Neuronal stem cell (in vitro differentiated cells): Measurements from ENCODE around the gene GLTPD2.
A peak's percentile ranks its signal among the peaks of the same experiment; 100 is the strongest.

Experiments
- DNase-seq: peaks from one replicate; pipeline ENCODE4 v3.0.0-alpha.2; 2013; ENCODE audit warnings: low spot score
- H2AFZ ChIP-seq: one replicate; pipeline ENCODE4 v1.6.1; 2013; ENCODE audit warnings: mild to moderate bottlenecking, low read length, inconsistent platforms
- H2AK5ac ChIP-seq: 2 replicates; pipeline ENCODE4 v1.6.1; 2013; ENCODE audit warnings: low read depth, mild to moderate bottlenecking, inconsistent platforms, low read length, moderate library complexity, mixed read lengths
- H2BK120ac ChIP-seq: 2 replicates; pipeline ENCODE4 v1.6.1; 2013; ENCODE audit warnings: low read depth, mild to moderate bottlenecking, inconsistent platforms, low read length, moderate library complexity, mixed read lengths
- H2BK12ac ChIP-seq: one replicate; pipeline ENCODE4 v1.6.1; 2013; ENCODE audit warnings: low read length, inconsistent platforms
- H2BK15ac ChIP-seq: 2 replicates; pipeline ENCODE4 v1.6.1; 2013; ENCODE audit warnings: mild to moderate bottlenecking, low read length, inconsistent platforms, mixed read lengths
- H2BK5ac ChIP-seq: one replicate; pipeline ENCODE4 v1.6.1; 2013; ENCODE audit warnings: inconsistent platforms, mild to moderate bottlenecking, low read length, moderate library complexity
- H3K14ac ChIP-seq: one replicate; pipeline ENCODE4 v1.6.1; 2013; ENCODE audit warnings: low read length, inconsistent platforms
- H3K18ac ChIP-seq: 2 replicates; pipeline ENCODE4 v1.6.1; 2013; ENCODE audit warnings: low read length, inconsistent platforms
- H3K23ac ChIP-seq: 2 replicates; pipeline ENCODE4 v1.6.1; 2013; ENCODE audit warnings: low read depth, mild to moderate bottlenecking, mixed read lengths, low read length, inconsistent platforms; ENCODE audit not compliant: poor library complexity
- H3K27ac ChIP-seq: replicated peaks from 3 replicates; pipeline ENCODE4 v1.5.1; 2013; ENCODE audit warnings: low read length, inconsistent platforms
- H3K27me3 ChIP-seq, 3 experiments: 2 replicates each; pipeline ENCODE4 v1.6.1; 2013; ENCODE audit warnings: low read length in 3 of 3, mild to moderate bottlenecking in 2 of 3, inconsistent platforms in 1 of 3, low read depth in 1 of 3, mixed read lengths in 1 of 3, moderate library complexity in 1 of 3; ENCODE audit not compliant: control insufficient read depth in 3 of 3, insufficient read depth in 3 of 3
- H3K36me3 ChIP-seq, 2 donors: replicated peaks in 1 of 2; 2 replicates each; pipeline ENCODE4 v1.6.1; 2013; ENCODE audit warnings: low read length in 2 of 2; ENCODE audit not compliant: control insufficient read depth in 2 of 2, insufficient read depth in 2 of 2
- H3K4ac ChIP-seq: 2 replicates; pipeline ENCODE4 v1.6.1; 2013; ENCODE audit warnings: inconsistent platforms, mild to moderate bottlenecking, low read length, moderate library complexity
- H3K4me1 ChIP-seq, 2 donors: 1 replicate in 1 of 2; 2 replicates in 1 of 2; pipeline ENCODE4 v1.6.1; 2013; ENCODE audit warnings: low read length in 2 of 2, low read depth in 1 of 2; ENCODE audit not compliant: control insufficient read depth in 2 of 2, insufficient read depth in 1 of 2
- H3K4me2 ChIP-seq: one replicate; pipeline ENCODE4 v1.6.1; 2013; ENCODE audit warnings: mild to moderate bottlenecking, low read length, inconsistent platforms; ENCODE audit not compliant: insufficient read depth, poor library complexity, severe bottlenecking
- H3K4me3 ChIP-seq, 2 donors: 2 replicates each; pipeline ENCODE4 v1.5.1; 2013; ENCODE audit warnings: low read length in 2 of 2, mild to moderate bottlenecking in 2 of 2, inconsistent platforms in 1 of 2, moderate library complexity in 1 of 2
- H3K79me1 ChIP-seq: one replicate; pipeline ENCODE4 v1.6.1; 2013; ENCODE audit warnings: low read depth, mild to moderate bottlenecking, inconsistent platforms, low read length, moderate library complexity
- H3K9ac ChIP-seq: one replicate; pipeline ENCODE4 v1.6.1; 2013; ENCODE audit warnings: mild to moderate bottlenecking, low read depth, low read length, inconsistent platforms; ENCODE audit not compliant: poor library complexity
- H3K9me3 ChIP-seq, 2 donors: replicated peaks in 1 of 2; 2 replicates each; pipeline versions ENCODE3 to v1.6.1; 2013; ENCODE audit warnings: low read length in 2 of 2, mild to moderate bottlenecking in 2 of 2, inconsistent platforms in 1 of 2, low read depth in 1 of 2, mixed read lengths in 1 of 2, moderate library complexity in 1 of 2; ENCODE audit not compliant: control insufficient read depth in 2 of 2, insufficient read depth in 1 of 2
- H4K8ac ChIP-seq: one replicate; pipeline ENCODE4 v1.6.1; 2013; ENCODE audit warnings: low read depth, mild to moderate bottlenecking, inconsistent platforms, low read length, moderate library complexity
- H4K91ac ChIP-seq: one replicate; pipeline ENCODE4 v1.6.1; 2013; ENCODE audit warnings: low read length, low read depth, mild to moderate bottlenecking, inconsistent platforms; ENCODE audit not compliant: poor library complexity
- WGBS, 2 donors: extraction: QIAGEN DNeasy Blood & Tissue Kit; methylation state at CpG; one replicate each; pipeline ENCODE4 v1.1.7; 2013; ENCODE audit warnings: missing lambda C conversion rate in 2 of 2, mixed read lengths in 1 of 2; ENCODE audit not compliant: insufficient read length in 2 of 2, insufficient replicate concordance in 1 of 2; ENCODE audit errors: extremely low coverage in 2 of 2; 5-methylcytosine and 5-hydroxymethylcytosine counted together

Gene GLTPD2

DNA sequence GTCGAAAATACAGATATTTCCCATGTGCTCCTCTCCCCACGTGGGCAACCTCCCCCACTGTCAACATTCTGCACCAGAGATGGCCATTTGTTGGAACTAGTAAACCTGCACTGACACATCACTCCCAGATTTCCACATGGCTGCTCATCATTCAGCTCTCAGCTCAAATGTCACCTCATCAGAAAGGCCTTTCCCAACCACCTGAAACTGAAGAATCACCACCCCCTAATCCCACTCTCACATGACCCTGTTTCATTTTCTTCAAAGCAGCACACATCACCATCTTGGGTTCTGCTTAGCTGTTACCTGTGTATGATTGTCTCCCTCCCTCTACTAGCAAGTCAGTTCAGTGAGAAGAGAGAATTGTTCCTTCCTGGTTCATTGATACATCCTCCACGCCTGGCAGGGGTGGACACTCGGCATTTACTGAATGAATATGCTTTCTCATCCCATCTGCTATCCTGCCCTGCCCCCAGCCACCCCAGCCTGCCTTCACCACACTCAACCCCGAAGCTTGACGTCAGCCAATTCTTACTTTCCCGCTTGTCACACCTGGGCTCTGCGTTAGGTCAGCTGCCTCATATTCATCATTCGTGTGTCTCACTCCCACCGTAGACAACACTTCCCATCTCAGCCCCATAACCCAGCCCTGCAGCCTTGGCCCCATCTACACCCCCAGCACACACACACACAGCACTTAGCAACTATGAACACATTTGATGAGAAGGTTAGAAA lies 11.9 kb downstream of the GLTPD2 start:
- H4K91ac ChIP-seq, result no peak overlapping the region
- H3K23ac ChIP-seq, result no peak overlapping the region
- no peak overlapping the region for H3K27ac ChIP-seq
- no peak overlapping the region for H3K4ac ChIP-seq
- no peak overlapping the region for H4K8ac ChIP-seq
- H3K9me3 ChIP-seq, result no peaks in the 10 kb centered on the region
- peak overlapping the region in 1 of 2 donors; percentile 9 for H3K4me3 ChIP-seq
- H3K4me1 ChIP-seq, result peaks cover 4 to 6% of the 10 kb centered on the region in 2 donors
- no CpG with 5 or more reads among the region's 10 CpGs for WGBS, 2 donors
- H3K18ac ChIP-seq, result no peak overlapping the region
- H3K36me3 ChIP-seq, result peaks cover 18 to 26% of the 10 kb centered on the region in 2 donors
- H3K79me1 ChIP-seq, result peaks cover 13% of the 10 kb centered on the region
- H2BK120ac ChIP-seq, result no peak overlapping the region
- no peak overlapping the region for H2BK12ac ChIP-seq
- no peak overlapping the region for H3K4me2 ChIP-seq
- H2AK5ac ChIP-seq, result no peak overlapping the region
- no peak overlapping the region for H3K14ac ChIP-seq
- H2AFZ ChIP-seq, result no peak overlapping the region
- H3K27me3 ChIP-seq, result no peaks in the 10 kb centered on the region
- no peak overlapping the region for H2BK5ac ChIP-seq
- no peak overlapping the region for H3K9ac ChIP-seq
- no peak overlapping the region for H2BK15ac ChIP-seq
- no peak for DNase-seq

DNA sequence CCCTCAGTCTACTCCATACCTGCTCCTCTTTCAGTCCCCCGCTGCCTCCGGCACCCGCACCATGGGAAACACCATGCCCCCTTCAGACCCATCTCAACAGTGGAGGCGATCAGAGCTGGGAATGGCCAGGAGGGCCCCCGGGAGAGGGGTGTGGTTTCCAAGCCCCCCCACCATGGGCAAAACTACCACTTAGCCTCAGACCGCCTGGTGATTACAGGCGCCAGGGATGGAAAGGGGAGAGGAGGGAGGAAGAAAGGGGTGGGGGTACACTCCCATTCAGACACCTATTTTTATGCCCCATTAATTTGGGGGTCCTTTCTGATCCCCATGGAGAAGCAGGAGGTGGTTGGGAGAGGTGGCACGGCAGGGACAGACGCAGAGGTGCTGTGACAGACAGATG lies 13.5 kb downstream of the GLTPD2 start, which contains the start of gene C17orf114:
Gene C17orf114 (minus strand): TSS at position 101 of the 400 bp plus-strand sequence.
- DNase-seq, result no peak

DNA sequence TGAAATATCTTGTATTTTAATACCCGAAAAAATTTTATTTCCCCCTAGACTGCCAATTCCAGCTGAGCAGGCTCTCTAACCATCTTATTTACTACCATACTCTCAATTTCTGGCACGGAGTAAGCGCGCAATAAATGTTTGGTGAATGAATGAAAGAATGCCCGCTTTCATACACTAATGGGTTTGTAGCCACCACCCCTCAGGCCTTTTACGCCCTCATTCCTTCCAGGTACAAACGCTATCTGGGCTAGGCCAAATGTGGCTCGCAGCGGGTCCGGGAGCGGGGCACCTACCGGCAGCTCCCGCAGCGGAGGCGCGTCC lies 17.7 kb downstream of the GLTPD2 start:
- Histone ChIP-seq H3K18ac (peak overlapping the region; percentile 94), H3K9ac (no peak overlapping the region), H2AFZ (peak overlapping the region; percentile 98), H2BK120ac (no peak overlapping the region), H2BK15ac (no peak overlapping the region), H2BK12ac (no peak overlapping the region), H3K4me3 (peak overlapping the region; percentile 72 to 89), H3K36me3 (peaks cover 11 to 28% of the 10 kb centered on the region in 2 donors), H3K4me1 (peaks cover 3 to 4% of the 10 kb centered on the region in 2 donors), H3K27me3 (no peaks in the 10 kb centered on the region), H3K9me3 (no peaks in the 10 kb centered on the region), H4K91ac (no peak overlapping the region), H2BK5ac (no peak overlapping the region), H3K14ac (no peak overlapping the region), H3K23ac (no peak overlapping the region), H2AK5ac (no peak overlapping the region), H3K4me2 (peak overlapping the region; percentile 78), H3K27ac (no peak overlapping the region), H4K8ac (no peak overlapping the region), H3K4ac (no peak overlapping the region), H3K79me1 (peaks cover 8% of the 10 kb centered on the region)
- no CpG with 5 or more reads among the region's 16 CpGs for WGBS, 2 donors
- no peak for DNase-seq

More for the DNA sequence above, 13.5 kb downstream of the GLTPD2 start, which contains the start of gene C17orf114:
- no peak within 1 kb of the TSS for H3K9ac ChIP-seq
- H2BK120ac ChIP-seq, result no peak within 1 kb of the TSS
- H3K23ac ChIP-seq, result no peak within 1 kb of the TSS
- peaks cover under 1 to 1% of the 10 kb centered on the region in 2 donors for H3K4me1 ChIP-seq
- H3K4ac ChIP-seq, result no peak within 1 kb of the TSS
- no peak within 1 kb of the TSS for H3K14ac ChIP-seq
- no peak within 1 kb of the TSS for H2BK5ac ChIP-seq
- peaks cover 16 to 24% of the 10 kb centered on the region in 2 donors for H3K36me3 ChIP-seq
- no peak within 1 kb of the TSS for H3K18ac ChIP-seq
- H4K91ac ChIP-seq, result no peak within 1 kb of the TSS
- H3K4me2 ChIP-seq, result no peak within 1 kb of the TSS
- no peak within 1 kb of the TSS for H2AK5ac ChIP-seq
- no peak within 1 kb of the TSS for H2BK15ac ChIP-seq
- no peaks in the 10 kb centered on the region for H3K9me3 ChIP-seq
- no CpG with 5 or more reads among the region's 9 CpGs for WGBS, 2 donors
- H3K4me3 ChIP-seq, result peak within 1 kb of the TSS in 1 of 2 donors; percentile 9
- H2AFZ ChIP-seq, result no peak within 1 kb of the TSS
- peaks cover 6% of the 10 kb centered on the region for H3K79me1 ChIP-seq
- no peak within 1 kb of the TSS for H3K27ac ChIP-seq
- no peak within 1 kb of the TSS for H4K8ac ChIP-seq
- no peak within 1 kb of the TSS for H2BK12ac ChIP-seq
- H3K27me3 ChIP-seq, result no peaks in the 10 kb centered on the region

DNA sequence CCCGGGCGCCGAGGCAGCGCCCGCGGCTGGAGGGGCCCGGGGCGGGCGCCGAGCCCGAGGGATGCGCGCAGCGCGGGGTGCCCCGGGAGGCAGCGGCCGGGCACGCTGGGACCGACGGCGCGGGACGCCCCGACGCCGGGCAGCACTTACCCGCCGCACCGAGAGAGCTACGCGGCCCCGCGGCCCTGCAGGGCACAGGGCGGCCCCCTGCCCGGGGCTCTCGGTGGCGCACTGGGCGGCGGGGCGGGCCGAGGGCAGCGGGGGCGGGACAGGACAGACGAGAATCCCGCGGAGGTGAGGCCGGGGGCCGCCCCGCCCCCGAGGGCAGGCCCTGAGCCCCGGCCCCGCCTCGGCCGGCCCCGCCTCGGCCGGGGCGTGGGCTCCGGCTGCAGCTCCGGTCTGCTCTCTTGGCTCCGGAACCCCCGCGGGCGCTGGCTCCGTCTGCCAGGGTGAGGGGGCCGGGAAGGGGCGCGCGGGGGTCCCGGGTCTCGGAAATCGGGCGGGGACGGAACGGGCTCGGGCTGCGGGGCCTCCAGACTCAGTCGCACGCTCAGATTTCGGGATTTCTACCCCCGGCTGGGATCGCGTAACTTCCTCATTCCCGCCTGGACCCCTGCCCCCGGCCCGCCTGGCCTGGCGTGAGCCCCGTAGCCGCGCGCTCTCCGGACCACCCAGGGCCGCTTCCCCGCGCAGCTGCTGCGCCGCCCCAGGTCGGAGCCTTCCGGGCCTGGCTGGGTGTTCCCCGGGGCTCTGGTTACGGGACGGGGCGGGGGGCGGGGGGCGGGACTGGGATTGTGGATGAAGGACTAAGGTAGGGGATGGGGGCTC lies 18.2 kb downstream of the GLTPD2 start, which contains the start of gene PLD2:
Gene PLD2 (plus strand): TSS at position 376 of the 828 bp plus-strand sequence. CDS start 621 bp downstream, outside the sequence.
- no peaks in the 10 kb centered on the region for H3K9me3 ChIP-seq
- no peaks in the 10 kb centered on the region for H3K27me3 ChIP-seq
- peak; percentile 87 for DNase-seq
- no peak within 1 kb of the TSS for H3K27ac ChIP-seq
- H3K4me1 ChIP-seq, result peaks cover 3 to 4% of the 10 kb centered on the region in 2 donors
- peak within 1 kb of the TSS; percentile 41 for H2BK12ac ChIP-seq
- peak within 1 kb of the TSS; percentile 78 for H3K4me2 ChIP-seq
- H3K9ac ChIP-seq, result peak within 1 kb of the TSS; percentile 79
- WGBS, 2 donors, result no CpG with 5 or more reads among the region's 106 CpGs
- H4K8ac ChIP-seq, result no peak within 1 kb of the TSS
- peak within 1 kb of the TSS; percentile 95 for H3K4ac ChIP-seq
- peak within 1 kb of the TSS; percentile 94 for H3K18ac ChIP-seq
- peaks cover 14 to 31% of the 10 kb centered on the region in 2 donors for H3K36me3 ChIP-seq
- H3K79me1 ChIP-seq, result peaks cover 8% of the 10 kb centered on the region
- H2AK5ac ChIP-seq, result peak within 1 kb of the TSS; percentile 11
- peak within 1 kb of the TSS; percentile 97 for H3K14ac ChIP-seq
- peak within 1 kb of the TSS; percentile 72 to 89 for H3K4me3 ChIP-seq
- H2BK120ac ChIP-seq, result peak within 1 kb of the TSS; percentile 1
- peak within 1 kb of the TSS; percentile 98 for H2AFZ ChIP-seq
- peak within 1 kb of the TSS; percentile 65 for H3K23ac ChIP-seq
- no peak within 1 kb of the TSS for H4K91ac ChIP-seq
- H2BK15ac ChIP-seq, result peak within 1 kb of the TSS; percentile 26
- H2BK5ac ChIP-seq, result peak within 1 kb of the TSS; percentile 44
